Endothelial cell of umbilical vein (primary cell): ENCODE results near the gene SCAMP4.

Experiments used
- EZH2 ChIP-seq: IDR thresholded peaks from 2 replicates; pipeline ENCODE4 v1.6.1; 2012; ENCODE audit warnings: borderline replicate concordance, low read depth, mild to moderate bottlenecking, moderate library complexity, low read length, inconsistent platforms; ENCODE audit not compliant: severe bottlenecking
- FOS ChIP-seq: IDR thresholded peaks from 2 replicates; pipeline ENCODE4 v1.6.1; 2011; ENCODE audit warnings: mild to moderate bottlenecking, low read length, moderate library complexity, borderline replicate concordance; ENCODE audit not compliant: insufficient read depth
- GATA2 ChIP-seq: IDR thresholded peaks from 2 replicates; pipeline ENCODE4 v1.7.0; 2011; ENCODE audit warnings: low read depth, mild to moderate bottlenecking, moderate library complexity, mixed read lengths, low read length; ENCODE audit not compliant: insufficient read length, insufficient read depth
- JUN ChIP-seq: IDR thresholded peaks from 2 replicates; pipeline ENCODE4 v1.6.1; 2011; ENCODE audit warnings: borderline replicate concordance, low read depth; ENCODE audit not compliant: insufficient read length, insufficient read depth
- MYC ChIP-seq: IDR thresholded peaks from one replicate; pipeline ENCODE4 v1.6.1; 2011; ENCODE audit warnings: mild to moderate bottlenecking, low read depth, low read length
- POLR2A ChIP-seq: IDR thresholded peaks from 2 replicates; pipeline ENCODE4 v1.6.1; 2012; ENCODE audit warnings: low read depth, mild to moderate bottlenecking, control low read depth, low read length
- POLR2AphosphoS5 ChIP-seq: IDR thresholded peaks from 2 replicates; pipeline ENCODE4 v1.6.1; 2012; ENCODE audit warnings: low read depth, mild to moderate bottlenecking, control low read depth, low read length, moderate library complexity; ENCODE audit not compliant: insufficient read depth
- TF ChIP-seq, protein P1 (sequence below), 2 donors: IDR thresholded peaks; 1 replicate in 1 of 2; 2 replicates in 1 of 2; pipeline ENCODE4 v1.5.1; 2011; ENCODE audit warnings: low read length in 2 of 2, mild to moderate bottlenecking in 2 of 2, moderate library complexity in 2 of 2, control low read depth in 1 of 2, inconsistent platforms in 1 of 2, low read depth in 1 of 2; ENCODE audit not compliant: insufficient read depth in 1 of 2; ENCODE audit errors: extremely low read depth in 1 of 2
- TF ChIP-seq, protein P2 (sequence below): IDR thresholded peaks from 2 replicates; pipeline ENCODE4 v1.6.1; 2011; ENCODE audit not compliant: insufficient read depth, insufficient read length

DNA sequence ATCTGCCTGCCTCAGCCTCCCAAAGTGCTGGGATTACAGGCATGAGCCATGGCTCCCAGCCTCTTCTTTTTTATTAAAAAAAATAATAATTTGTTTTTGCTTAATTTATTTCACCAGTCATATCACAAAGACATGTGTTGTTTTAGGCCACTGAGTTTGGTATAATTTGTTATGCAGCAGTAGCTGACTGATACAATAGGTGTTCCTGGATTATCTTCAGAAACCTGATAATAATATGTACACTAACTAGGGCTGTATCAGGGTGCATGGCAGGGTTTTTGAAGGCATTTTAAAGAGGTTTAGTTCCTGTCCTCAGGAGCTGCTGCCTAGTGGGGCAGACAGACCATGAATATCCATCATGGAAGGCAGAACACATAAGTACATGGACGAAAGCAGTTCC, 26.2 kb downstream of the SCAMP4 start:
- TF ChIP-seq, protein P1, sequence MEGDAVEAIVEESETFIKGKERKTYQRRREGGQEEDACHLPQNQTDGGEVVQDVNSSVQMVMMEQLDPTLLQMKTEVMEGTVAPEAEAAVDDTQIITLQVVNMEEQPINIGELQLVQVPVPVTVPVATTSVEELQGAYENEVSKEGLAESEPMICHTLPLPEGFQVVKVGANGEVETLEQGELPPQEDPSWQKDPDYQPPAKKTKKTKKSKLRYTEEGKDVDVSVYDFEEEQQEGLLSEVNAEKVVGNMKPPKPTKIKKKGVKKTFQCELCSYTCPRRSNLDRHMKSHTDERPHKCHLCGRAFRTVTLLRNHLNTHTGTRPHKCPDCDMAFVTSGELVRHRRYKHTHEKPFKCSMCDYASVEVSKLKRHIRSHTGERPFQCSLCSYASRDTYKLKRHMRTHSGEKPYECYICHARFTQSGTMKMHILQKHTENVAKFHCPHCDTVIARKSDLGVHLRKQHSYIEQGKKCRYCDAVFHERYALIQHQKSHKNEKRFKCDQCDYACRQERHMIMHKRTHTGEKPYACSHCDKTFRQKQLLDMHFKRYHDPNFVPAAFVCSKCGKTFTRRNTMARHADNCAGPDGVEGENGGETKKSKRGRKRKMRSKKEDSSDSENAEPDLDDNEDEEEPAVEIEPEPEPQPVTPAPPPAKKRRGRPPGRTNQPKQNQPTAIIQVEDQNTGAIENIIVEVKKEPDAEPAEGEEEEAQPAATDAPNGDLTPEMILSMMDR (IDR thresholded peaks at IDR 0.05; ENCODE audit: extremely low read depth in 1 of 2, insufficient read depth in 1 of 2, low read depth in 1 of 2, low read length in 2 of 2) = no peak
- no peak for TF ChIP-seq POLR2AphosphoS5
- TF ChIP-seq EZH2 = no peak
- TF ChIP-seq, protein P2, sequence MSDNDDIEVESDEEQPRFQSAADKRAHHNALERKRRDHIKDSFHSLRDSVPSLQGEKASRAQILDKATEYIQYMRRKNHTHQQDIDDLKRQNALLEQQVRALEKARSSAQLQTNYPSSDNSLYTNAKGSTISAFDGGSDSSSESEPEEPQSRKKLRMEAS = no peak
- no peak for TF ChIP-seq JUN
- TF ChIP-seq POLR2A = no peak
- no peak for TF ChIP-seq MYC
- TF ChIP-seq GATA2 = no peak
- TF ChIP-seq FOS = no peak
